Heart left ventricle (tissue), 16 donors: ENCODE results near the gene PTPRM. TPM values are rescaled to one million over a fixed set of nuclear protein-coding genes. Genes with fewer than 3 reads are reported as not detected.
A peak's percentile ranks its signal among the peaks of the same experiment; 100 is the strongest.

Experiments used
- ATAC-seq, 4 donors: fragments of 200-7000 bp; cut with Tn5 transposase; one replicate each; pipeline ENCODE4 v1.9.1; 2020 to 2022; ENCODE audit warnings: moderate library complexity in 4 of 4, mild to moderate bottlenecking in 3 of 4, moderate number of reproducible peaks in 1 of 4
- DNase-seq, 5 donors: peaks; one replicate each; pipeline ENCODE4 v3.0.0-alpha.2; 2020
- H3K27ac ChIP-seq, 12 donors: fragments of 200-600 bp; sonication (generic) in 4 of 12; one replicate each; pipeline versions ENCODE4 v1.5.0 to v1.8.0; 2016 to 2022; ENCODE audit warnings: mild to moderate bottlenecking in 2 of 12
- H3K27me3 ChIP-seq, 9 donors: fragments of 200-600 bp; sonication (generic) in 2 of 9; one replicate each; pipeline versions ENCODE4 v1.5.1 to v1.8.0; 2016 to 2022; ENCODE audit warnings: mild to moderate bottlenecking in 3 of 9
- H3K36me3 ChIP-seq, 9 donors: fragments of 200-600 bp; sonication (generic) in 2 of 9; one replicate each; pipeline versions ENCODE4 v1.5.0 to v1.8.0; 2018 to 2022; ENCODE audit warnings: mild to moderate bottlenecking in 2 of 9
- H3K4me1 ChIP-seq, 12 donors: fragments of 200-600 bp; sonication (generic) in 4 of 12; one replicate each; pipeline versions ENCODE4 v1.5.0 to v1.8.0; 2016 to 2022; ENCODE audit warnings: mild to moderate bottlenecking in 3 of 12
- H3K4me3 ChIP-seq, 12 donors: fragments of 200-600 bp; sonication (generic) in 4 of 12; one replicate each; pipeline versions ENCODE4 v1.5.0 to v1.8.0; 2017 to 2022; ENCODE audit warnings: mild to moderate bottlenecking in 9 of 12, moderate library complexity in 4 of 12
- H3K9me3 ChIP-seq, 12 donors: fragments of 200-600 bp; sonication (generic) in 4 of 12; one replicate each; pipeline versions ENCODE4 v1.5.0 to v1.8.0; 2016 to 2022; ENCODE audit warnings: mild to moderate bottlenecking in 1 of 12
- POLR2A ChIP-seq, 2 donors: fragments of 450-650 bp; IDR thresholded peaks; one replicate each; pipeline ENCODE4 v1.6.1; 2017; ENCODE audit warnings: antibody characterized with exemption in 2 of 2, mild to moderate bottlenecking in 2 of 2, moderate library complexity in 2 of 2
- WGBS, 4 donors: extraction: QIAGEN DNeasy Blood & Tissue Kit in 2 of 4; methylation state at CpG; one replicate each; pipeline versions ENCODE4 v1.1.5 to v1.1.7; 2013 to 2018; 5-methylcytosine and 5-hydroxymethylcytosine counted together
- intact Hi-C, 10 donors: fragments of 100-400 bp; cut with DNase I; formaldehyde crosslinking; loops; one replicate each; pipeline versions ENCODE4 v1.11.1 to v1.14.2; 2022
- polyA plus RNA-seq, 2 donors: library from polyadenylated mRNA; stranded (reverse); fragments of 200-250 nt; gene quantifications; one replicate each; pipeline ENCODE4 v1.2.3, GENCODE V29; 2013
- total RNA-seq, 9 donors: library from RNA; depleted of rRNA in 2 of 9; stranded (reverse); fragments of >200 nt in 2 of 9; fragmentation: NEBNext Ultra II Directional in 3 of 9; extraction: Animal tissue kit (Norgen Biotek cat#: 25700) in 3 of 9; gene quantifications; one replicate each; pipeline versions ENCODE4 v1.1.0 to v1.2.4, GENCODE V29; 2016 to 2023
- TF ChIP-seq, protein P1 (sequence below), 12 donors: fragments of 200-600 bp; sonication (generic) in 4 of 12; IDR thresholded peaks; one replicate each; pipeline versions ENCODE4 v1.5.0 to v1.8.0; 2018 to 2022; ENCODE audit warnings: antibody characterized with exemption in 12 of 12, mild to moderate bottlenecking in 5 of 12
- donor health status: ischemic (EF 13 %, LVEDD 7.1; RV severe dilation, severe dysfunction).
- donor health status: healthy with polysubstance abuse.
- donor health status: DM: no; HTN: yes; CAD: no.
- donor health status: DM: no; HTN: no; CAD: no.
- donor health status: ischemic (EF 25% LVEDD 6.9; RV normal size, moderate dysfunction).
- donor health status: ischemic (EF 25% LVEDD 5.7; RV mildly dilated, moderate dysfunction).
- donor health status: healthy.
- donor health status: DM: yes; HTN: yes; CAD: no.
- donor health status: ischemic (EF 35%, LVEDD 5.7; RV mildly dilated, moderate dysfunction).
- donor health status: nonischemic (EF 11% LVEDD 7.7; RV severe dilation, severe dysfunction).
- donor health status: DM: yes; HTN: yes; CAD: no.
- donor health status: PGD.
- donor health status: ischemic (EF 29% LVEDD 5.4; RV normal size, mild dysfunction).
- donor health status: nonischemic (EF 23%, LVEDD 6.1; RV moderate dilation, normal function).

The PTPRM gene
- total and polyA plus RNA-seq, 11 donors = 93.8 to 186 (median 123) TPM

- 68 to 100% (median 91%) methylated on average over 1 of the region's 1 CpG for WGBS, 4 donors
- peak overlapping the region in 9 of 12 donors; percentile 54 to 95 (median 75) for H3K27ac ChIP-seq
- ATAC-seq = no peak
Measured at GRCh38 chr18:7658701-7659100, 91.6 kb downstream of the PTPRM start.

DNA sequence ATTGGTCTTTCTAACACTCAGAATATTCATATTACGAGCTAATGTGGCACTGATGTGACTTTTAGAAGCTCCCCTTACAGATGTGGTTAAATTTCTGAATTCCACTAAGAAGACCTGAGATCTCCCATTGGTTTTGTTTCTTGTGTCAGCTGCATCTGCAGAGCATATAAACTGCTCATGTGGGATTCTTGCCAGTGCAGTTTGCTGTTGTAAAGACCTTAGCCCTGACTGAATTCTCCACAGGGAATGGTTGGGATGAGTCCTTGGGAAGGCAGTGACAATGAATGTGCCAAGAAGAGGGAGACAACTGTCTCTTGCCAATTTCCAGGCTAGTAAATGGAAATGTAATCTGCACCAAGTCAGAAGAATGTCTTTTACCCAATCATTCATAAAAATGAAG, 94.1 kb downstream of the PTPRM start:
- Histone ChIP-seq H3K36me3 (no peaks in the 10 kb centered on the region), H3K4me3 (no peak overlapping the region), H3K9me3 (no peaks in the 10 kb centered on the region), H3K27ac (peak overlapping the region in 1 of 12 donors; percentile 11), H3K27me3 (no peaks in the 10 kb centered on the region), H3K4me1 (peaks cover 1 to 67% (median 35%) of the 10 kb centered on the region in 12 donors)
- WGBS, 4 donors = 84 to 92% (median 84%) methylated on average over 1 of the region's 1 CpG
- intact Hi-C loops = loop anchor here in 1 of 10 donors (10.0 kb wide), 1 partner anchor 76 kb away; no protein-coding TSS in a partner anchor
- no peak for ATAC-seq
- no peak for TF ChIP-seq POLR2A (IDR thresholded peaks at IDR 0.05)
- TF ChIP-seq, protein P1, sequence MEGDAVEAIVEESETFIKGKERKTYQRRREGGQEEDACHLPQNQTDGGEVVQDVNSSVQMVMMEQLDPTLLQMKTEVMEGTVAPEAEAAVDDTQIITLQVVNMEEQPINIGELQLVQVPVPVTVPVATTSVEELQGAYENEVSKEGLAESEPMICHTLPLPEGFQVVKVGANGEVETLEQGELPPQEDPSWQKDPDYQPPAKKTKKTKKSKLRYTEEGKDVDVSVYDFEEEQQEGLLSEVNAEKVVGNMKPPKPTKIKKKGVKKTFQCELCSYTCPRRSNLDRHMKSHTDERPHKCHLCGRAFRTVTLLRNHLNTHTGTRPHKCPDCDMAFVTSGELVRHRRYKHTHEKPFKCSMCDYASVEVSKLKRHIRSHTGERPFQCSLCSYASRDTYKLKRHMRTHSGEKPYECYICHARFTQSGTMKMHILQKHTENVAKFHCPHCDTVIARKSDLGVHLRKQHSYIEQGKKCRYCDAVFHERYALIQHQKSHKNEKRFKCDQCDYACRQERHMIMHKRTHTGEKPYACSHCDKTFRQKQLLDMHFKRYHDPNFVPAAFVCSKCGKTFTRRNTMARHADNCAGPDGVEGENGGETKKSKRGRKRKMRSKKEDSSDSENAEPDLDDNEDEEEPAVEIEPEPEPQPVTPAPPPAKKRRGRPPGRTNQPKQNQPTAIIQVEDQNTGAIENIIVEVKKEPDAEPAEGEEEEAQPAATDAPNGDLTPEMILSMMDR (IDR thresholded peaks at IDR 0.05) = no peak
- no peak for DNase-seq

More at GRCh38 chr18:7658701-7659100, 91.6 kb downstream of the PTPRM start:
- H3K9me3 ChIP-seq = peaks cover 0 to 3% (median 0%) of the 10 kb centered on the region in 12 donors
- no peak overlapping the region for H3K4me3 ChIP-seq
- intact Hi-C loops = no loop called here
- peaks cover 2 to 73% (median 40%) of the 10 kb centered on the region in 12 donors for H3K4me1 ChIP-seq
- no peaks in the 10 kb centered on the region for H3K36me3 ChIP-seq
- DNase-seq = no peak
- no peaks in the 10 kb centered on the region for H3K27me3 ChIP-seq
- TF ChIP-seq, protein P1 (IDR thresholded peaks at IDR 0.05) = no peak
- TF ChIP-seq POLR2A (IDR thresholded peaks at IDR 0.05) = no peak

DNA sequence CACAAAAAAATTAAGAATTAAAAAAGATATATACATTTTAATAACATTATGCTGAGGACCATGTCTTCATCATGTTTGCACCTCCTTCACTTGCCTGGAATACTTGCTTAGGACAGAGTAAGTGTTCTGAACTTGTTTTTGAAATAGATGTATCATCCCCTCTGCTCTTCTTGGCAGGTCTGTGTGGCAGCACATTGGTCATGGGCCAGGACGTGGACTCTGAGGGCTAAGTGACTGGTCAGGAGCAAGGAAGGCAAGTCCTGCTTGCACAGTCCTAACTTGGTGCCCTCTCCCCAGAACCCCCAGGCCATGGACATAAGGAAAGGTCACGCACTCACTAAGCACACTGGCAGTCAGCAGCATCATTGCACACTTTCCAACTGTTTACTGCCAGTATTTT, 95.8 kb downstream of the PTPRM start:
- H3K4me3 ChIP-seq = no peak overlapping the region
- WGBS, 4 donors = 63 to 83% (median 72%) methylated on average over 2 of the region's 2 CpGs
- no peaks in the 10 kb centered on the region for H3K36me3 ChIP-seq
- H3K27me3 ChIP-seq = no peaks in the 10 kb centered on the region
- H3K9me3 ChIP-seq = no peaks in the 10 kb centered on the region
- peaks cover 0 to 60% (median 19%) of the 10 kb centered on the region in 12 donors for H3K4me1 ChIP-seq
- ATAC-seq = peak; percentile 55 to 74 (median 60)
- intact Hi-C loops = loop anchor here in 1 of 10 donors (10.0 kb wide), 1 partner anchor 78 kb away; no protein-coding TSS in a partner anchor
- peak in 2 of 5 donors; percentile 46 to 54 for DNase-seq
- no peak for TF ChIP-seq POLR2A (IDR thresholded peaks at IDR 0.05)
- TF ChIP-seq, protein P1 (IDR thresholded peaks at IDR 0.05) = no peak
- peak overlapping the region in 3 of 12 donors; percentile 19 to 47 (median 32) for H3K27ac ChIP-seq

- Histone ChIP-seq H3K4me1 (peaks cover 0 to 56% (median 14%) of the 10 kb centered on the region in 12 donors), H3K9me3 (no peaks in the 10 kb centered on the region), H3K4me3 (no peak overlapping the region), H3K27me3 (no peaks in the 10 kb centered on the region), H3K27ac (peak overlapping the region in 3 of 12 donors; percentile 19 to 47 (median 32)), H3K36me3 (no peaks in the 10 kb centered on the region)
- ATAC-seq = peak in 1 of 4 donors; percentile 25
- no peak for TF ChIP-seq POLR2A (IDR thresholded peaks at IDR 0.05)
- TF ChIP-seq, protein P1 (IDR thresholded peaks at IDR 0.05) = no peak
- 91 to 94% (median 93%) methylated on average over 9 to 11 of the region's 11 CpGs for WGBS, 4 donors
- intact Hi-C loops = loop anchor here in 1 of 10 donors (10.0 kb wide), 1 partner anchor 79 kb away; no protein-coding TSS in a partner anchor
- DNase-seq = no peak
Measured at GRCh38 chr18:7663366-7664312, 96.5 kb downstream of the PTPRM start.
